HG02884 (cell line): ENCODE data around the gene SUN5.
"Not testable (repeated sequence)": the region's sequence is repeated elsewhere in the genome, so short reads cannot be mapped to it uniquely, and the experiment has no call there.

ENCODE experiments used
- ATAC-seq: cut with Tn5 transposase; IDR thresholded peaks from one replicate; pipeline ENCODE4 v1.9.1; 2021; ENCODE audit warnings: mild to moderate bottlenecking, moderate library complexity; ENCODE audit not compliant: unreplicated experiment

SUN5 gene

GRCh38 chr20:32978009-32978335 lies 26.3 kb downstream of the SUN5 start:
- no peak for ATAC-seq

GRCh38 chr20:32977281-32978008 lies 26.8 kb downstream of the SUN5 start:
- ATAC-seq: no peak

GRCh38 chr20:32976746-32977145 lies 27.5 kb downstream of the SUN5 start:
- no peak for ATAC-seq

GRCh38 chr20:32975698-32976674 lies 28.2 kb downstream of the SUN5 start:
- ATAC-seq: no peak

- not testable (repeated sequence) for ATAC-seq
Measured at GRCh38 chr20:32975121-32975520, 29.1 kb downstream of the SUN5 start.

GRCh38 chr20:32974204-32975064 lies 29.8 kb downstream of the SUN5 start:
- not testable (repeated sequence) for ATAC-seq

GRCh38 chr20:32973077-32973717 lies 31.0 kb downstream of the SUN5 start:
- no peak for ATAC-seq

- peak; percentile 80 for ATAC-seq
Measured at GRCh38 chr20:32972181-32973076, 31.8 kb downstream of the SUN5 start.

- ATAC-seq: peak; percentile 9
Measured at GRCh38 chr20:32971703-32972161, 32.5 kb downstream of the SUN5 start.

GRCh38 chr20:32970973-32971300 lies 33.3 kb downstream of the SUN5 start:
- no peak for ATAC-seq

- no peak for ATAC-seq
Measured at GRCh38 chr20:32970115-32970972, 33.9 kb downstream of the SUN5 start.

GRCh38 chr20:32969356-32970114 lies 34.7 kb downstream of the SUN5 start:
- ATAC-seq: no peak

- ATAC-seq: no peak
Measured at GRCh38 chr20:32968478-32969241, 35.6 kb downstream of the SUN5 start.

- ATAC-seq: no peak
Measured at GRCh38 chr20:32967961-32968457, 36.2 kb downstream of the SUN5 start.

- ATAC-seq: no peak
Measured at GRCh38 chr20:32966881-32967781, 37.1 kb downstream of the SUN5 start.

GRCh38 chr20:32966382-32966781 lies 37.9 kb downstream of the SUN5 start:
- no peak for ATAC-seq
